Measurements from ENCODE around the gene NME3. TPM values are rescaled to one million over a fixed set of nuclear protein-coding genes. Genes with fewer than 3 reads are reported as not detected.

NME3 gene
- total and polyA plus RNA-seq, 2 donors (not counting 3 experiments of a cell fraction or from before 2014, with no cell fraction given): 38.2 to 74.4 TPM

GRCh38 chr16:1759511-1759910 lies 11.8 kb downstream of the NME3 start:
- BruUV-seq (replicated peaks): no TSS peak
- peaks cover 2 to 34% of the 10 kb centered on the region in 2 experiments for H3K36me3 ChIP-seq (ENCODE audit: control insufficient read depth in 2 of 2, extremely low read depth in 1 of 2, insufficient read depth in 2 of 2, low read length in 2 of 2)
- H3K27ac ChIP-seq (ENCODE audit: insufficient read depth, low read depth, low read length): no peak overlapping the region
- no peaks in the 10 kb centered on the region for H4K20me1 ChIP-seq (replicated peaks; ENCODE audit: control insufficient read depth, extremely low read depth, insufficient read depth, low read length)
- TF ChIP-seq POLR2A (IDR thresholded peaks at IDR 0.05; ENCODE audit: low read depth, low read length) (no peak), MAX (IDR thresholded peaks at IDR 0.05; ENCODE audit: insufficient read depth, insufficient read length) (no peak), GATA2 (IDR thresholded peaks at IDR 0.05; ENCODE audit: insufficient read depth, insufficient read length, low read depth, low read length) (no peak), MYC (IDR thresholded peaks at IDR 0.05; ENCODE audit: low read depth, low read length) (no peak), EZH2 (IDR thresholded peaks at IDR 0.05; ENCODE audit: borderline replicate concordance, low read depth, low read length, severe bottlenecking) (no peak), POLR2AphosphoS5 (IDR thresholded peaks at IDR 0.05; ENCODE audit: insufficient read depth, low read depth, low read length) (no peak), FOS (IDR thresholded peaks at IDR 0.05; ENCODE audit: borderline replicate concordance, insufficient read depth, low read length) (no peak), CTCF (IDR thresholded peaks at IDR 0.05; ENCODE audit: extremely low read depth in 1 of 2, insufficient read depth in 1 of 2, low read depth in 1 of 2, low read length in 2 of 2) (no peak), JUN (IDR thresholded peaks at IDR 0.05; ENCODE audit: borderline replicate concordance, insufficient read depth, insufficient read length, low read depth) (no peak)
- intact Hi-C loops (cut with micrococcal nuclease) (no loop called here), dilution Hi-C loops (cut with MboI; ENCODE audit: extremely low pct_ligation_motif_present, low sequenced_read_pairs) (no loop called here)
- FAIRE-seq (no peak), DNase-seq (ENCODE audit: low read depth, low spot score) (no peak)
- H3K4me1 ChIP-seq (ENCODE audit: control insufficient read depth, extremely low read depth, insufficient read depth, low read length): no peaks in the 10 kb centered on the region
- no peaks in the 10 kb centered on the region for H3K27me3 ChIP-seq (ENCODE audit: control insufficient read depth in 2 of 2, insufficient read depth in 2 of 2, low read length in 2 of 2)
- H3K9ac ChIP-seq (replicated peaks; ENCODE audit: extremely low read depth, insufficient read depth, low read length): no peak overlapping the region
- H3K79me2 ChIP-seq (ENCODE audit: control insufficient read depth, insufficient read depth, low read length): no peaks in the 10 kb centered on the region
- no peak overlapping the region for H3K4me2 ChIP-seq (ENCODE audit: insufficient read depth, low read length)
- no peaks in the 10 kb centered on the region for H3K9me1 ChIP-seq (replicated peaks; ENCODE audit: control insufficient read depth, extremely low read depth, insufficient read depth, low read length)
- no peaks in the 10 kb centered on the region for H3K9me3 ChIP-seq (replicated peaks; ENCODE audit: control insufficient read depth, insufficient read depth, low read length)
- H3K4me3 ChIP-seq (replicated peaks in 1 of 3; ENCODE audit: insufficient read depth in 1 of 3, low read depth in 1 of 3, low read length in 3 of 3): no peak overlapping the region
- ChIA-PET CTCF (interaction anchor here (1.6 kb wide), 1 partner anchor 11 kb away, joined by 4 read pairs; no protein-coding TSS in a partner anchor), POLR2A (no interaction called here)
- H2AFZ ChIP-seq (ENCODE audit: low read depth, low read length): no peak overlapping the region

Measured in endothelial cell of umbilical vein (primary cell).